AG10803 (cell line): Measurements from ENCODE around the gene CROCC.
"Not testable (repeated sequence)": the region's sequence is repeated elsewhere in the genome, so short reads cannot be mapped to it uniquely, and the experiment has no call there.

Experiments
- DNase-seq: peaks from one replicate; pipeline ENCODE4 v3.0.0; 2010; ENCODE audit warnings: low read depth
- H3K4me3 ChIP-seq: 2 replicates; pipeline ENCODE4 v1.5.1; 2011; ENCODE audit warnings: mild to moderate bottlenecking, low read length, control low read depth
- TF ChIP-seq, protein P1 (sequence below): conservative IDR thresholded peaks from 2 replicates; pipeline ENCODE4 v1.5.1; 2011; ENCODE audit warnings: mild to moderate bottlenecking, low read length, control low read depth, inconsistent platforms

CROCC gene

DNA sequence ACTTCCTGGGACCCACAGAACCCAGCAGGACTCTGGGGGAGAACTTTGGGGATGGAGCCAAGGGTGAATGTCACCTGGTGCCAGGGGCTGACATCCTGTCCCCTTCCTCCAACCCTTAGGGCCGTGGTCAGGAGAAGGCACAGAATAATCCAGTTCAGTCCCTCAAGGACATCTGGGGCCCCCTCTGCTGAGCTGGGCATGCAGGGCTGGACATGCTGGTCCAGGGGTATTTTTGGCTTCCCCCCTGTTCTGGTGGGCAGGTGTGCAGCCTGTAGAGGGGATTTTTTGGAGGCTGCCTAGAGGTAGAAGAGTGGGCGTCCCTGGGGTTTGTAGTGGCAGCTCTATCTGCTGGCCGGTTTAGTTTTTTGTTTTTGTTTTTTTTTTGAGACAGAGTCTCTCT, 3.4 kb upstream of the CROCC start:
- TF ChIP-seq, protein P1, sequence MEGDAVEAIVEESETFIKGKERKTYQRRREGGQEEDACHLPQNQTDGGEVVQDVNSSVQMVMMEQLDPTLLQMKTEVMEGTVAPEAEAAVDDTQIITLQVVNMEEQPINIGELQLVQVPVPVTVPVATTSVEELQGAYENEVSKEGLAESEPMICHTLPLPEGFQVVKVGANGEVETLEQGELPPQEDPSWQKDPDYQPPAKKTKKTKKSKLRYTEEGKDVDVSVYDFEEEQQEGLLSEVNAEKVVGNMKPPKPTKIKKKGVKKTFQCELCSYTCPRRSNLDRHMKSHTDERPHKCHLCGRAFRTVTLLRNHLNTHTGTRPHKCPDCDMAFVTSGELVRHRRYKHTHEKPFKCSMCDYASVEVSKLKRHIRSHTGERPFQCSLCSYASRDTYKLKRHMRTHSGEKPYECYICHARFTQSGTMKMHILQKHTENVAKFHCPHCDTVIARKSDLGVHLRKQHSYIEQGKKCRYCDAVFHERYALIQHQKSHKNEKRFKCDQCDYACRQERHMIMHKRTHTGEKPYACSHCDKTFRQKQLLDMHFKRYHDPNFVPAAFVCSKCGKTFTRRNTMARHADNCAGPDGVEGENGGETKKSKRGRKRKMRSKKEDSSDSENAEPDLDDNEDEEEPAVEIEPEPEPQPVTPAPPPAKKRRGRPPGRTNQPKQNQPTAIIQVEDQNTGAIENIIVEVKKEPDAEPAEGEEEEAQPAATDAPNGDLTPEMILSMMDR: no peak
- DNase-seq: no peak
- no peak overlapping the region for H3K4me3 ChIP-seq

DNA sequence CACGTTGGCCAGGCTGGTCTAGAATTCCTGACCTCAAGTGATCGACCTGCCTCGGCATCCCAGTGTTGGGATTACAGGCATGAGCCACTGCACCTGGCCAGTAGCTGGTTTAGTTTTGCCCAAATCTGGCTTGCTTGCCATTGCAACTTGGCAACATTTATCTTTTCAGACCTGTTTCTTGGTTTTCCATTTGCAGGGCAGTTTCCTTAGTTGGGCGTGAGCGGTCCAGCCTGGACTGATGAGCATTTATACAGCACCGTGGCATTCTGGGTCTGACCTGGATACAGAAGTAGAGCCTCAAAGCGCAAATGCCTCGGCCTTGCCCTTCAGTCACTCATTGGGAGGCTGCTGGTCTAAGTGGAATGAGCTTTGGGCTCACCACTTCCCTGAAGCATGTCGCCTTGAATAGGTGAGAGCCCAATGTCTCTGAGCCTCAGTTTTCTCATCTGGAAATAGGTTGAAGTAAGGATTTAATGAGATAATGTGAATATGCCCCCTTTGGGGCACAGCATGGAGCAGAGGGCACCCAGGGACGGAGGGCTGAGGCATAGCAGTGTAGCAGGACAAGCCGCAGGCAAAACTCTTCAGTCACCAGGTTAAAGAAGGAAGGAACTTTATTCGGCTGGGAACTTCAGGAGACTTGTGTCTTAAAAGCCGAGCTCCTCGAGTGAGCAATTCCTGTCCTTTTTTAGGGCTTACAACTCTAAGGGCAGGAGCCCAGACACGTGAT, 2.6 kb upstream of the CROCC start:
- DNase-seq, H3K4me3 ChIP-seq: not testable (repeated sequence)

DNA sequence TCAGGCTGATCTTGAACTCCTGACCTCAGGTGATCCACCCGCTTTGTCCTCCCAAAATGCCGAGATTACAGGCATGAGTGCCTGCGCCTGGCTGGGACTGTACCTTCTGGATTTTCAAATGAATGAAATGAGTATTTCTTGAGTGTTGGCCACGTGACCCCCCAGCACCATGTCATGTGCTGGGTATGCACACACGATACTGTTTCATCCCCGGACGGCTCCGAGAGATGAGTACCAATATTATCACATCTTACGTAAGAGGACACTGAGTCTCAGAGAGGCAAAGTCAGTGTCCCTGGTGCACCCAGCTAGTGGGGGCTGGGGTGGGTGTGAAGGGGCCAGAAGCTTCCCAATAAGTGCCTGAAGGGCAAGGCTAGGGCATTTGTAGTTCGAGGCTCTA, 780 bp upstream of the CROCC start:
- TF ChIP-seq, protein P1: no peak
- no peak overlapping the region for H3K4me3 ChIP-seq
- DNase-seq: no peak

DNA sequence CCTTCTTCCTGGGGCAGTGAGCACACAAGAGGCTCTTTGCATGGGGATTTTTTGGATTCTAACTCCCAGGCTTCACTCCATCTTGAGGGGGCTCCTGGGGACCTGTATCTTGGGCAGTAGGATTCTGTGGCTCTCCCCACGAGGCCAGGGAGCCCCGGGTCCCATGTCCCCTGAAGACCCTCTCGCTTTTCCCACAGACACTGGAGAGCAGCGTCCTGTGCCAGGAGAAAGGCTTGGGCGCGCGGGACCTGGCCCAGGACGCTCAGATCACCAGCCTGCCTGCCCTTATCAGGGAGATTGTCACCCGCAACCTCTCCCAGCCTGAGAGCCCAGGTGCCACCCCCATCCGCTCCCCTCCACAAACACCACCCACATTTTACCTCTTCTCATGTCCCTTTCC, 735 bp downstream of the CROCC start:
- H3K4me3 ChIP-seq: no peak overlapping the region
- DNase-seq: no peak
- TF ChIP-seq, protein P1: no peak

DNA sequence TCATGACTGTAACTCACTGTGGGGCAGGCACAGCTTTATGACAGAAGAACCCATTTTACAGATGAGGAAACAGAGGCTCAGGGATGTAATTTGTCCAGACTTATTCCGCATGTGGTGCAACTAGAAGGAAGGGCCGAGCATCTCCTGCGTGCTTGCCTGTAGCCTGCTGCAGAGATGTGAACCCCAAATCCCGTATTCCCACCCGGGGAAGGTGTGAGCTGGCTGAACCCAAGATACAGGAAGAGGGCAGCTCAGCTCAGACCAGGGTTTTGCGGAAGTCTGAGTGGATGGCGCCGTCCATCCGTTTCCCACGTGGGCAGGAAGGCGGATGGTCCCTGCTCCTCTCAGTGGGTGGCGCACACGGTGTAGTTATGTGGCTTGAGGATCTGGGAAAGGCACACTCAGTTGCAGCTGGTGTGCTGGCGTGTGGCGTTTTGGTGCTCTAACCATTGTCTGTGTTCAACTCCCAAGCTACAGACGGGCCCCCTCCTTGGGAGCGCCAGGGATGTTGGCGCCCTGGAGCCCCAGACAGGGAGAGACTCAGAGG, 1.2 kb downstream of the CROCC start:
- DNase-seq: no peak
- H3K4me3 ChIP-seq: no peak overlapping the region
- TF ChIP-seq, protein P1: no peak

DNA sequence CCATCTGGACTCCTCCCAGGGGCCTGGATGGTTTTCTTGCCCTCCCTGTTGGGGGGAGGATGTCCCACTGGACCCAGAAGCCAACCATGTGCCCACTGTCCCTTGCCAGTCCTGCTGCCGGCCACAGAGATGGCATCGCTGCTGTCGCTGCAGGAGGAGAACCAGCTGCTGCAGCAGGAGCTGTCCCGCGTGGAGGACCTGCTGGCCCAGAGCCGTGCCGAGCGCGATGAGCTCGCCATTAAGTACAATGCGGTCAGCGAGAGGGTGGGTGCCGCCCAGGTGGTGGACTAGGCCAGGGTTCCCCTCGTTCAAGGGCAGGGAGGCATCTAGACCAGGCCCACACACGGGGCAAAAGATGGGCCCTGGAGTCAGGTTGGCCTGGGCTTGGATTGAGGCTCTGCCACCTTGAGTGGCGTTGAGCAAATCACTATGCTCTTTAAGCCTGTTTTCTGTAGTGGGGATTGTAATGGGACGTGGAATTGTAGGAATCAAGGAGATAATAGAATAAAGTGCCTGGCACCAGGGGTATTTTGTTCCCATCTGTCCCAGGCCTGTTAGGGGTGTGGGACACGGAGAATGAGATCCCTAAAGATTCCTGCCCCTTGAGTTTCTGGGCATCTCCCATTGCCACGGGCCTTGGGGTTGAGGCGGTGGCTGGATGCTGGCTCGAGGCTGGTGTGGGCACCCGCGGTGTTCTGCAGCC, 2.6 kb downstream of the CROCC start:
- no peak overlapping the region for H3K4me3 ChIP-seq
- no peak for DNase-seq
- TF ChIP-seq, protein P1: no peak

DNA sequence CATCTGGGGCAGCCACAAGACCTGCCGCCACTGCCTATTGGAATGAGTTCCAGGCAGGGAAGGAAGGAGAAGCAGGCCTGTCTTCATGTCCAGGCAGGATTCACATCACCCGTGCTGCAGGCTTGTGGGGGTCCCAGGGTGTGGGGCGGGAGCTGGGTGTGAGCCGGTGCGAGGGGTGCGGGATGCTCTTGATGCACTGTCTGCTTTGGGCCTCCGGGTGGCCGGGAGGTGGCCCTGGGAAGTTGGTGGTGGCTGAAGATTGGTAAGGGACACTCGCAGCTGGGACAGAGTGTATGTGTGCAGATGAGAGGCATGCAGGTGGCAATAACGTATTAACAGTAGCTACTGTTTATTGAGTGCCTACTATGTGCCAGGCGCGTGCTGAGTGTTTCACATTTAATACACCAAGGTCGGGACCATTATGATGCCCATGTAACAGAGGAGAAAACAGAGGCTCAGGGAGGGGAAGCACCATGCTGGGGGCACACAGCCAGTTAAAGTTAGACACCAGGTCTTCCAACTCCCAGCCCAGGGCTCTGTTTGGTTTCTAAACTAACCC, 3.3 kb downstream of the CROCC start:
- TF ChIP-seq, protein P1: no peak; the same call in 1 of the 2 replicates
- no peak for DNase-seq
- H3K4me3 ChIP-seq: no peak overlapping the region
